HuH-7 (cell line): ENCODE data around the gene KIF20A.
"Not testable (repeated sequence)": the region's sequence is repeated elsewhere in the genome, so short reads cannot be mapped to it uniquely, and the experiment has no call there.

Experiments used
- DNase-seq: peaks from one replicate; pipeline ENCODE4 v3.0.0; 2011; ENCODE audit warnings: low spot score

The KIF20A gene

DNA sequence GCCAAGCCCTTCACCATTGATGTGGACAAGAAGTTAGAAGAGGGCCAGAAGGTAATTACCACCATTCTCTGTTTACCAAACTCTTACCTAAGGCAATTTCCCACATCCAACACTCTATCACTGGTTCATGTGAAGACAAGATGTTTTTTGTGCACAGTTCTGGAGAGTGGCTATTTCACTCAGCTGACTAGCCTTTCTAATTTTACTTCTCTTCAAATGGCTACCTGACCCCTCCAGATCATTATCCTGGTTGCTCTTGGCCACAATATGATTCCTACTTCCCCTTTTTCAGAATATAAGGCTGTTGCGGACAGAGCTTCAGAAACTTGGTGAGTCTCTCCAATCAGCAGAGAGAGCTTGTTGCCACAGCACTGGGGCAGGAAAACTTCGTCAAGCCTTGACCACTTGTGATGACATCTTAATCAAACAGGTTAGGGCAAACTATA, 7.1 kb downstream of the KIF20A start:
- DNase-seq: no peak

- DNase-seq: no peak
These were observed 9.7 kb downstream of the KIF20A start for GRCh38 chr5:138188626-138189025.

DNA sequence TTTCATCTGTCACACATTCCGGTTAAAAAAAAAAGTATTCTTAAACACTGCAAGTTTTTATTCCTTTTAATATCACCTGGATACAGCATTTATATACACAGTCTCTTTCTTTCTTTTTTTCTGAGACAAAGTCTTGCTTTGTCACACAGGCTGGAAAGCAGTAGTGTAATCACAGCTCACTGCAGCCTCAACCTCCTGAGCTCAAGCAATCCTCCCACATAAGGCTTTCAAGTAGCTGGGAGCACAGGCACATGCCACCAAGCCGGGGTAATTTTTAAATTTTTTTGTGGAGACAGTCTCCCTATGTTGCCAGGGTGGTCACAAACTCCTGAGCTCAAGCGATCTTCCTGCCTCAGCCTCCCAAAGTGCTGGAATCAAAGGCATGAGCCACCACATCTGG, 13.9 kb downstream of the KIF20A start:
- DNase-seq: no peak

- not testable (repeated sequence) for DNase-seq
These were observed 14.9 kb downstream of the KIF20A start for GRCh38 chr5:138193859-138194258.

- no peak for DNase-seq
These were observed 32.1 kb downstream of the KIF20A start for GRCh38 chr5:138210985-138211384.

- no peak for DNase-seq
These were observed 33.9 kb downstream of the KIF20A start for GRCh38 chr5:138212828-138213160.

DNA sequence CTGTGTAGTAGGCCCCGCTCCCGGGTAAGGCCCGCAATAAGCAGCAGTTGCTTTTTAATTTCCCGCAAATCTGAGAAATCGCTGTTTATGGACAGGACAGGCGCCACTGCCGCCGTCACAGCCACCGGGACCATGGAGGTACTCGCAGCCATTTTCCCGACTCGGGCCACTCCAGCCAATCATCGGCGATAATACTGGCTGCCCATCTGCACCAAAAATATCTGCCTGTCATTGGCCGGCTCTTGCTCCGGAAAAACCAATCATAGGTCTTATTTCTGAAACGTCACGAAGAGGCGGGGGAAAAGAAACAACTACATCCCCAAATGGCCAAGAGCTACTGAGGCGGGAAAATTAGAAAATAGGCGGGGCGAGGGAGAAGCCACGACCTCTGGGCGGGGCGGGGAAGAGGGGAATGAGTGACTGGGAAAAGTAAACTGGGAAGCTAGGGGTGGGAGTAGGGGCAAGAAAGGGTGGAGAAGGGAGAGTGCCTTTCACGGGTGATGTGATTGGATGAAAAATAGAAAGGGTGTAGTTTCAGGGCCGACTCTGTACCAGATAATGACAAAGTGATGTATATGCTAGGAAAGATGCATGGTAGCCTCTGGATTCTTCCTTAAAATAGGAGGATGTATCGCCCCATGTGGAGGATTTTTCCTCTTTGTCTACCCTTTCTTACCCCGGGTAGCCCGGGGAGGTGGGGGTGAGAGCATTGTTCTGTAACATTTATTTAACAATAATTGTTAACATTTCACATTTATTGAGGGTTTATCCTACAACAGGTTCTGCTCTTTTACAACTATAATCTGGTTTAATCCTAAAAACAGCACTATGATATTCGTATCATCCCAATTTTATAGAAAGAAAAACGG, 34.5 kb downstream of the KIF20A start, which contains the start of gene CDC23:
Gene CDC23, minus strand, starts transcription at position 163 of the 869 bp plus-strand sequence. Its CDS starts 11 bp downstream, at position 152.
- DNase-seq: peak; percentile 95

DNA sequence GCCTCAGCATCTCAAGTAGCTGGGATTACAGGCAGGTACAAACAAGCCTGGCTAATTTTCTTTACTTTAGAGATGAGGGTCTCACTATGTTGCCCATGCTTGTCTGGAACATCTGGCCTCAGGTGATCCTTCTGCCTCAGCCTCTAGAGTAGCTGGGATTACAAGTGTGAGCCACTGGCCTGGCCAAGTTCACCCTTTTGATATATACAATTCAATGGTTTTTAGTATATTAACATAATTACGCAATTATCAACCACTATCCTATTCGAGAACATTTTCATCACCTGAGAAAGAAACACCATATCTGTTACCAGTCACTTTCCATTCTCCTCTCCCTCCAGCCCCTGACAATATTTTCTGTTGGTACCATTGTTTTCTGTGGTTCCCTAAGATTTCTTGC, 37.9 kb downstream of the KIF20A start:
- DNase-seq: no peak

DNA sequence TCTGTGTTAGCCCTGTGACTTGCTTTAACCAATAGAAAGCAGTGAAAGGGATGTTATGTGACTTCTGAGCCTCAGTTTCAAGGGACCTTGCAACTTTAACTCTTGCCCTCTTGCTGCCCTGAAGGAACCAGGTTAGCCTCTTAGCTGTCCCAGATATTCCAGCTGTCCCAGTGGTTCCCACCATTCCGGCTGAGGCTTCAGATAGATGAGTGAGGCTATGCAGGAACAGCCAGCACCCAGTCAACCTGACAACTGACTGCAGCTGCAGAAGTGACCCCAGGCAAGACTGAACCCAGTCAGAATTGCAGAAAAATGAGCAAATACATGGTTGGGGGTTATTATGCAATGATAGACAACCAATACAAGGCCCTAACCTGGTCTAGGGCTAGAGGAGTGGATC, 44.6 kb downstream of the KIF20A start:
- no peak for DNase-seq

DNA sequence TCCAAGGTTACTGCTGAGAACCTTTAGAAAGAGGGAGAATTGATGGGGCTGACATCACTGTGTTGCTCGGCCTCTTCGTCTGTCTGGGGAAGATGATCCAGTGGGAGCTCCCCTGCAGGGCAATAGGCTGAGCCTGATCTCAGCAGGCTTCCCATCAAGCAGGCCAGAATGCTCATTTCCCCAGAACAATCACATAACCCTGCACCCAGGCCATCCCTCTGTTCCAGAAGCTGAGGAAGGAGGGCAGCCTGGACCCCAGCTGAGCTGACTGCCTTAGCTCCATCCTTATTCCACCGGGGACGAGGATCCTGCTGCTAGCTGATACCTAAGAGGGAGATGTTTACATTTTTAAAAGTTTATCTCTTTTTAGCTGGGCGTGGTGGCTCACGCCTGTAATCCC, 45.8 kb downstream of the KIF20A start:
- DNase-seq: no peak

GRCh38 chr5:138226910-138227309, 48.0 kb downstream of the KIF20A start:
- DNase-seq: no peak

- DNase-seq: no peak
These were observed 50.5 kb downstream of the KIF20A start for GRCh38 chr5:138229387-138229786.

DNA sequence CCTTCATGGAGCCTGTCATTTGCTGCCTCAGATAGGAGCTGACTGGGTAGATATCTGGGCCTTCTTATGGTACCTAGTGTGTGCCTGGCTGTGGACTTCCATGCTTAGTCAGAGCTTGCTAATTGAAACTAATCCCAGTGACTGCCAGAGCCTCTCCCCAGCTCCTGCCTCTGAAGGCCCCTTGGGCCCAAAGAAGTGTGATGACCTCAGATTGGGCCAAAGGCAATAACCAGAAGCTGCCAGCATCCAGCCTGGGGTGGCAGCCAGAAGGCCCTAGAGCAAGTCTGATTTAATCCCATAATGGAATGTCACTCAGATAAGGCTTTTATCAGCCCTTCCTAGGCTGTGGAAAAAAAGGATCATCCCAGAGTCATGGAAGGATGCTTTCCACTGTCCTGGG, 51.3 kb downstream of the KIF20A start:
- DNase-seq: no peak

GRCh38 chr5:138230981-138231589, 52.2 kb downstream of the KIF20A start:
- no peak for DNase-seq

- no peak for DNase-seq
These were observed 54.4 kb downstream of the KIF20A start for GRCh38 chr5:138233280-138233679.

- DNase-seq: no peak
These were observed 55.7 kb downstream of the KIF20A start for GRCh38 chr5:138234651-138235050.
